Hypothalamus (tissue), 51 donors: ENCODE results near the gene ASTN1.

Source experiments
- DNase-seq, 51 donors: peaks; one replicate each; lab custom pipeline; 2025; lab: John Stamatoyannopoulos, UW

Gene ASTN1

DNA sequence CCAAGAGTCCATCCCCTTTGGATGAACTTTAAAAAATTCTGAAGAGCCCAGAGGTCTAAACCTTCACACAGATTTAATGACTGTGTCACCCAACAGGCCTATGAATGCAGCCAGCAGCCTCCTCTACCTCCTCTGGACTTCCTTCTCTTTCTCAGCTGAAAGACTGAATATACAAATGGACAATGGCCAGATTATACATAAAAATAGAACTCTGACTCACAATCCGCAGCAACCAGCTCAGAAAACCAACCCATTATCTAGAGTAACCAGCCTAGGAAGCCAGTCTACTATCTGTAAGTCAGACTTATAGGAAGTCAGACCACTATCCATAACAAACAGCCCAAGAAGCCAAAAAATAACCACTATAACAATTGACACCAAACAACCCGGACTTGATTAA, 224.5 kb downstream of the ASTN1 start:
- DNase-seq = no peak

DNA sequence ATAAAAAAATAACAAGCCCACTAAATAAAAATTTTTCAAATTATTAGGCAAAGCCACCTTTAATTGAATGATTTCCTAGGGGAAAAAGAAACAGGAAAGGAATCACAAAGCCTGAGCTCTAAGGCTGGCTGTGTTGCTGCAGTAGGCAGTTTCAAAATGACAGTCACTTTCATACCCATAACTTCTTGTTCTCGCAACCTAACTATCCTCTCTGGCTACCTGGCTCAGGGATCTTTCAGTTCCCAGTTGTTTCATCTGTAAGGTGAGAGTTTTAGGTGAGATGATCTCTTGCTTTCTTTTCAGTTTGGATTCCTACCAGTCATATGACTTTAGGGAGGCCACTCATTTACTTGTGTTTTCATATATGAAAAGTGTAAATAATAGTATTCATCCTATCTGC, 226.1 kb downstream of the ASTN1 start:
- DNase-seq = no peak

DNA sequence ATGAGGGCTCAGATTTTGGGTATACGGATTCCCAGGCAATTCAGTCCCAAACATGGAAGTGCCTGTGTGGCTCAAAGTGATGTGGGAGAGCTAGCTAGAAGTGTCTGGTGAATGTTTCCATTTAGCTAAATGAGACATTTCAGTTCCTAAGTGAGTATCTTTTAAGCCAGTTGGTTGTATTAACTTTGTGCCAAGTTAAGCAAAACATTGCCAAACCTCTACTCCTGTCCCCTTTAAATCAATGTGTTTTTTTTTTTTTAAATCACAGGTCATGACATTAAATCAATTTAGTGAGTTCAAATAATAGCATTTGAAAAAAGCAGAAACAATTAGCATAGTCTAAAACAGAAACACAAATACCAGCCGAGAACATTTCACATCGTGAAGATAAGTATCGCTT, 230.1 kb downstream of the ASTN1 start:
- no peak for DNase-seq

DNA sequence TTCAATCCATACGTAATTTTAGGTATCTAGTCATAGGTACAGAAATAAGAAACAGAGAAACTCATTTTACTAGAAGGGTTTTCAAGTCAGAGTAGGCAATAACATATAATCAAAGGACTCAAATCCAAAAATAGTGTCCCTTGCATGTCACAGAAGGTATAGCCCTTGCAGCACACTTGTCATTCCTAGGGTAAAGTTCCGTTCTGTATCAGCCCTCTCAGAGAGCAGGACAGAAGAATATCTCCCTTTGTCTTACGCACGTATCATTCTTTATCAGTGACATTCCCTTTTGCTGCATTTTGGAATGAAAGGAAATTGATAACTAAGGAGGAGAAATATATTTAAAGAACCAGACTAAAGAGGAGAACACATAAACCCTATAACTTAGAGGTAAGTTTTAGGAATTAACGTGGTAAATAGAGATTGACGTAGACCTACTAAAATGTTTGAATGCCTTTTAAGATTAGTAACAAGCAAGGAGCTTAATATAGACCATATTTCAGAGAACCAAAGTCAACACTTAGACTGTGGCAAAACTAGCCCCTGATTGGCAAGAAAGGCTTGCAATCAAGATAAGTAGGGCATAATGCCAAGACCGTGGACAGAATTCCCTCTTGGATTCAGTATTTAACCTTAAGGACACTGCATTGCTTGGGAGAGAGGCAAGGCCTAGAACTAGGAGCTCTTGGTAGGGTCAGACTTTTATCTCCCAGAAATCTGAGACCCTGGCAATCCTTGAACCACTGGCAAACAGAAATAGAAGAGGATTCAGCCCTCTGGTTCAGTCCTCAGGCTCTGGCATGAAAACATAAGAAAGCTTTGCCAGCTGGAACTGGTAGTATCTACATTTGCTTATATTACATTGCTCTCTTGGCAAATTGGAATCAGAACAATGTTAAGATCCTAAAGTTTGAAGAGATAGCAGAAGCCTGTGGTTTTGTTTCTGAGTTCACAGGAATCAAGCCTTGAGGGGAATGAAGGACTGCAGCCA, 232.1 kb downstream of the ASTN1 start:
- DNase-seq = no peak

DNA sequence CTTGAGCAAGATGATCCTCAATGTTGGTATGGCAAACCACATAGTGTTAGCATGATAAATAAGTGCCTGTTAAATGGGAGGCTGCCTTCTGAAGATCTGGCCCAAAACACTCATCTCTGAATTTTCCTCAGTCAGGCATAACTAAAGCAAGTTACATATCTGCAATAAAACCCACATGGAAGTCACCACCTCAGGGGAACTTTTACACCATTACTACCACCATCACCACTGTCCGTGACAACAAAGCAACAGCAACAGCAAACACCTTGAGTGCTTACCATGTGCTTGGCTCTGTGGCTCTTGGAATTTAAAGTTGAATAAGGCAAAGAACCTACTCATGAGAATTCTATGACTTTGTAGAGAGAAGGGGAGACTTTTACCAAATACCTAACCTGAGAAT, 233.0 kb downstream of the ASTN1 start:
- no peak for DNase-seq

DNA sequence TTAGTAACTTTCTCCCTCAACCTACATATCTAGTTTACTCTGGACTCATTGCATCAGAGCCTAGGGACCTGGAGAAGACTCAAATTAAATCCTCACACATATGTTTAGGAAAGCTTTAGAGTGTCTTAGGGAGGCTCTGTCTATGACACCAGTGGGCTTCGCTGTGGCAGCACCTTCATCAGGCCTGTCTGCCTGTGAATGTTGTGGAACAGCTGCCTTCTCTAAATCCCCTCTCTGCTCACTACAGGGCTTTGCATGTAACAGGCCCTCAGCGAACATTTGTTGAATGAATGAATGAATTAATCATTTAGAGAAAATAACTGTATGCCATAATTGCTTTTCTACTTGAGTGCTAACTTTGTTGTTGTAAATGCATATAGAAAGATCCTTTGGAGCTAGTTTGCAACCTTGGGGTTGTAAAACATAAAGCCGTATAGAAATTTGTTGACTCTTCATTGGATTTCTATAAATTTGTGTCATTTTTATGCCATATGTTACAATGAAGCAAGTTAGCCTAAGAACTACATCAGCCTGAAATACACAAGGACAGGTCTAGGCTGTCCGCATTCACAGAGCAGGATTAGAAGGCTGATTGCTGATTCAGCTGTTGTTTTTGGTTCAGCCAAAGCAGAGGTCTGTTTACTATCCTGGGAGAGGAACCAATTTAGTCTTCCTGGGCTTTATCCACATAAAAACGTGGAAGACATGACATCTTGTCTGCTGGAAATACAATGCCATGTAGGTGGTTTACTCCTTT, 238.0 kb downstream of the ASTN1 start:
- DNase-seq = no peak

DNA sequence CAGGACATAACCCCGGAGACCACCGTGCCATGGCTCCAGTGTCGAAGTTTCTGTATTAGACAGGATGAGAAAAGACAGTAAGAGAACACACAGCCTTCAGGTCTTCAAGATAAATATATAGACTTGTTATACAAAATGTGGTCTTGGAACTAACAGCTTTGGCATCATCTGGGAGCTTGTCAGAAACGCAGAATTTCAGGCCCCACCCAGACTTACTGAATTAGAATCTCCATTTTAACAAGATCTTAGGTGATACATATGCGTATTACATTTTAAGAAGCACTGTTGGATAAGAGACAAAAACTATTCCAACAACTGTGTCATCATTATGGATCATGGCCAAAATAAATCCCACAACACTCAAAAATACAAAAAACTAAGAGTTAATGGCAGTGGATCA, 239.3 kb downstream of the ASTN1 start:
- no peak for DNase-seq

DNA sequence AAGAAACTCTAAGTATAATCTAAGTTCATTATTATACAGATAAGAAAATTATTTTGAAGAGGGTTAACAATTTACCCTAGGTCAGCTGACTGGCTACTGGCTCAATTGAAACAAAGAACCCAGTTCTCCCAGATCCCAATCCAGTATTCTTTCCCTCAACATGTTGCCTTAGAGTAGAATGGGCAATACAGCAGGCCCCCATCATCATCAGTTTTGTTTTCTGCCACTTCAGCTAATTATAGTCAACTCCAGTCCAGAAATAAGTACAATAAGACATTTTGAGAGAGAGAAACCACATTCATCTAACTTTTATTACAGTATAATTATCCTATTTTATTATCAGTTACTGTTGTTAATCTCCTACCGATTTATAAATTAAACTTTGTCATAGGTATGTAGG, 241.2 kb downstream of the ASTN1 start:
- DNase-seq = no peak

DNA sequence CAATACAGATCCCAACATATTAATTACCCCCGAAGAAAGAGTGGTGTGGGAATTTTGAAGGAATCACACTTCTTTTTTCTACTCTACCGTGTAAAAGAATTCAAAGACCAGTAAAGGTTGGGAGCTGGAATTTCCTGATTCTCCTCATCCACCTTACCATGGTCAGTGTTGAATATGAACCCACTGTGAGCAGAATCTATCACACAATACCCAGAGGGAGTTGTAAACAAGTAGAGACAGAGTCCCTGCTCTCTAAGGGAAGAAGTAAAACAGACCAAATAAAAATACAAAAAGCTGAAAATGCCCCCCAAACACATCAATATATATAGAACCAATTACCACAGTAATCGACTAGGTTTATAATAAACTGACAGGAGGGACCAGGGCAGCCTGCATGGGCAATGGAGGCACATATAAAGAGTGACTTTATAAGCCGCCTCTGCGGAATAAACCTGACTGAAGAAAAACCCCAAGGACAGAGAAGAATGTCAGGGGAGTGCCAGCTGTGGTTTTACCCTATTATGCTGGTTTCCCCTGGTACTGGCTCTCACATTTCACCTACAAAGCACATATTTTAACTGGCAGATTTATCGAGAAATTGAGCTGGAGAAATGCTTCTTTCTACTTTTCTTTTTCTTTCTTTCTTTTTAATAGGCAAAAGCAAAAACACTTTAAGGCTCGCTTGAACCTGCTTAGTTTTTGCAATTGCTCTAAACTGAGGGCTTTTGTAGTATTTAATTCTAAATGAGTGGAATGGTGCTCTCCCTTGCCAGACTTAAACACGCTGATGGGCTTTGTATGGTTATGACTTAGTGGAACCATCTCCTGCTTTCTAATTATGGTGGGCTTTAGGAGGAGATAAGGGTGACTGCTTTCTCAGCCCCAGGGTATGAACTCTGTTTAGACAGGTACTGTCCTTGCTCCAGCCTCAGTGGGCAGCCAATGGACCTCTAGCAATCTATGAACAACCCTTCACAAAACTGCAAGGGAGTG, 244.8 kb downstream of the ASTN1 start:
- DNase-seq = no peak

DNA sequence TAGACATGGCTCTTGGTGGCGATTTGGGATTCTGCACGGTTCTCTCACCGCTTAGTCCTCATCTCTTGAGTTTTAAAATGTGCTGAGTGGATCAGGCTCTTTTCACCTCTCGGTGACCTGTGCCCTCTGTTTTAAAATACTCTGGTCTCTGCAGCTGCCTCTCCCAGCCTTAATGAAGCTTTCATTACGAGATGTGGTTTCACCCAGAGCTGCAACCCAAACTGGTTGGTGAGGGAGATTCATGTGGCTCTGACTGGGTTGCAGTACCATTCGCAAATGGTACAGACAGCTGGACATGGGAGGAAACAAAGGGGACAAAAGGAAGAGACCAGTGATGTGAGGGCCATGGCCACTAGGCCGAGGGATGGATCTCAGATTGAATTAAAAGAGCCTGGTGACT, 258.9 kb downstream of the ASTN1 start:
- DNase-seq = no peak

DNA sequence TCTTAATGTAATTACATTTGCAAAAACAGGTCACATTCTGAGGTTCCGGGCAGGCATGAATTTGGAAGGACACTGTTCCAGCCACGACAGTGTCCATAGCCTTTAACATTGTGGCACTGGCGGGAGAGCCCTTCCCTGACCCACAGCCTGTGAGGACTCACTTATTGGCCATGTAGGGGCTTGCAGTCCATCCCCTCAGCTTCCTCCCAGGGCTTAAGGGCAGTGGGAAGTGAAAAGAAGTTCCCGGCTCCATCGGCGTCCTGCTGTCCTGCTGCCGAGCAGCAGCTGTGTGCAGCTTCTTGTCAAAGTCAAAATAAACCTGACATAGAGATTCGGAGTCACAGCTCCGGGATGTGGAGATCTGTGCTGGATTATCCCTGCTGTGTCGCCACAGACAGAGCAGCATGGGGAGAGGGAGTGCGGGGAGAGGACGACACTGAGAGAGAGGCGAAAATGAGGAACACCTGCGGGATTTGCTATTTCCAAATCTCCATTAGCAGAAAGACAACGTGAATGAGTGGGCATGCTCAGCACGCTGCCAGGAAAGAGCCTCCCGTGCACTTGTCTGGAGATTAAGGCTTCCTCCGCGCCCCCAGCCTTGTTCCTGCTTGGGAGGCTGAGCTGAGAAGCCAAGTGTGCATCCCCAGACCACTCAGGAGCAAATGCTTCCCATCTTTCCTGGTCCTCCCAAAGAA, 260.3 kb downstream of the ASTN1 start:
- DNase-seq = peak in 3 of 51 donors; percentile 7 to 46 (median 34)

DNA sequence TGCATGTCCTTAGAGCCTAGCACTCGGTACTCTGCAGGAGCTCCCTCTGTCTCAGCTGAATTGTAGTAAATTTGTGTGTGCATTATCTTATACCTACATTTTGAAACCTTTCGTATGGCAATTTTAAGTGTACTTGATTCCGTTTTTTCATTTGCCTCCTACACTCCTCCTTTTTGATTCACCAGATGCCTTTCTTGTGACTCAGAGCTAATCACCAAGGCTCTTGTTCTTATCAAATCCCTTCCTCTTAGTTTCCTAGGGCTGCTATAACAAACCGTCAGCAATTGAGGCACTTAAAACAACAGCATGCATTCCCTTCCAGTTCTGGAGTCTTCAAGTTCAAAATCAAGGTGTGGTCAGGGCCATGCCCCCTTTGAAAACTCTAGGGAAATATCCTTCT, 261.0 kb downstream of the ASTN1 start:
- DNase-seq = peak in 1 of 51 donors; percentile 29

DNA sequence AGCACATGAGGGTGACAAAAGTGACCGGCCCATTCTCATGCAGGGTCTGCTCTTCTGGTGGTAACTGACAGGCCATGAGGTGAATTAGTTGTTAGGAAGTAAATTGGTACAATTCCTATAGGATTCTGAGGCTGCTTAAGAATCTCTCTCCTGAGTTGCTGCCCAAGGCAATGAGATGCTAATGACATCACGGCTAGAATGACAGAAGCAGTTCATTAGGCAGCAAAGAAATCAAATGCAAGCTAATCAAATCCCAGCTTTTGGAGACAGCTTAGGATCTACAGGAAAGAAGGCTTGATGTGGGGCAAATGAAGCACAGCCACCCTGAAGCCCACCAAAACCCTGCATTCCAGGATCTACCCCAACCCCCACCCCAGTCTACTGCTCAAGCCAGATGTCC, 265.2 kb downstream of the ASTN1 start:
- no peak for DNase-seq

DNA sequence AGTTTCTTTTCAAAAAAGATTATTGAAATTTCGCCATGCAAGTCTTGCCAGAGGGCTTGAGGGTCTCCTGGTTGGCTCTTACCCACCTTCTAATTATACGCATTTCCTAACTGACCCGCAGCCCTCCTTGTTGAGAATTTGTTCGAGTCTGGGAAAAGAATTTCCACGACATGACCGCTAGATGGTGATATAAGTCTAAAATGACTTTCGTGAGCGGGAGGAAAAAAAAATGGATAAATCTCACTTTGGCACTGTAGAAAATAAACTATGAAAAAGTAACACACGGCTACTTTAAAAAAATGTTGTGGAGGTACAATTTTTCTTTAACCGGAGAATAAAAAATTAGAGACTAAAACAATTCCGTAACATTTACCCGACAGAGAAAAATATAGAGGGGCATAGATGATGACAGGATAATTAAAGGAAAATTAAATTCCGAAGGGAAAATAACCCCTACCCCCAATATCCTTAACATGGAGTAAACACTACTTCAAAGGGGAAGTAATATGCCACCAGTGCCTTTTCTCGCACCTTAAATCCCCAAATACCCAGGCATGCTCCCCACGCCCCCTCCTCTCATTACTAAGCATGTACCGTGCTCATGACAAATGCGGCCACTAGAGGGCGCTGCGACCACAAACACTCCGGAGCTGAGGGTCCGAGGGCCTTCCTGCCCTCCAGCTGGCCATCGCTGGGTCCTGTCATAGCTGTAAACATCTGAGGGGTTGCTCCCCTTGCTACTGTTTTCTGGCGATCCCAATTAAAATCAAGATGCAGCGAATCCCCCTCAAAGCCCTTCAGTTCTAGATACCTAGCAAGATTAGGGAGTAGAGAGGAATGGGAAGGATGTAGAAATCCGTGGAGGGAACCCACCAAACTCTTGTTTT, 266.9 kb downstream of the ASTN1 start:
- DNase-seq = peak in 47 of 51 donors; percentile 2 to 83 (median 44)

DNA sequence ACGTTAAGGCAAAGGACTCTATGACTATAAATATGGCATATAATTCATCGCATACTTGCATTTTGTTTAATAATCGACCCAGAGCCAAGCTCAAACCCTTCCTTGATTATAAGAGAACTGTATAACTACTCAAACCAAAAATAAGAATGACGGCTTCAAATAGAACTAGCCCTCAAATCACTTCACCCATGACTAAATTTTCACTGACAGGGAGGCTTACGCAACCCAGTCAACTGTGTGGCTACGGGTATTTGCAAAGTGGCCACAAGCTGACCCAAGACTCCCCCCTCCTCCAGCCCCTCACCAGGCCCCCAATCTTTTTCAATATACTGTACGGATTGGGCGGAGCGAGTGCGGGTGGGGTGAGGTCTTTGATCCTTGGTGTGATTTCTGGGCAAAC, 268.3 kb downstream of the ASTN1 start:
- DNase-seq = no peak

DNA sequence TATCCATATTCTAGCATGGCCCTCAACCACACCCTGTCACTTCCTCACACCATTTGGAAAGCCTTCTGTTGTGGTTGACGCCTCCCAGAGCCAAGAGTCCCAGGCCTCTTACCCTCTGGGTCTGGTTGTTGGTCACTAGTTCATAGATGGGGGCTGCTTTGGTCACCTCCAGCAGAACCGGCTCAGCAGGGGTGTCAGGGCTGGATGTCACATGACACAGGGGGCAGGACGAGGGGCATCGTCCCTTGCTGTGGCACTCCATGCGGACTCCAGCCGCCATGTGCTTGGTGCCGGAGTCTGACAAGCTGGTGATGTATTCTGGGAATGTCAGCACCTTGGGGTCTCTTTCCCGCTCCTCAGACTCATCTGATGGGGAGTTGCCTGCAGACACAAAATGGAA, 270.1 kb downstream of the ASTN1 start:
- no peak for DNase-seq

DNA sequence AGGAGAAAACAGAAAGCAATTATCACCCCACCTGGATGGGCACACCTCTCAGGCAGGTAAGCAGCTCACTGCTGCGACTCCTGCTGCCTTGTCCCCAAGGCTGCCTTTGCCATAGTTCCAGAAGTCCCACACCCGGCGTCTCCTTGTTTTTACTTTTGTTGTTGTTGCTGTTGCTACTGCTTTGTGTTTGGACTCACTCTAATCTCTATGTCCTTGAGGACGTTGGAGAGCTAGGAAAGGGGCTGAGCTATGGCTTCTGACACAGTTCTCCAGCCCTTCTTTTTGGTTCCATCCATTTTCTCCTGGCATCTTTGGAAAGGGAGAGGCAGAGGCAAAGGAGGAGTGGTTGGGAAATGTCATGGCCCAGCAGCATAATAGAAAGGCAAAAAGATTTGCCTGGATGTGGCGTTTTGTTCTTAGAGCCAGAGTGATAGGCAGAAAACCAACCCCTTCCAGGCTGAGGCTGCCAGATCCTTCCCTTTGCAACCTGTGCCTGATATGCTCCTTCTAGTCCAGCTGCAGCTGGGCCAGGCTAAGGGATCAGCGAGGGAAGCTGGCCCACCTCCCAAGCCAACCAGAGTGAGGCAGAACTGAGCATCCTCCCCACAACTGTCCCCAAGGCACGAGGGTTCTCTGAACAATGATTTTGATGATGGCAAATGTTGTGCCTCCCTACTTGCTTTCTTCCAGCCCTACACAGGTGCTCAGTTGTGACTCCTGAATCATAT, 270.7 kb downstream of the ASTN1 start:
- no peak for DNase-seq

DNA sequence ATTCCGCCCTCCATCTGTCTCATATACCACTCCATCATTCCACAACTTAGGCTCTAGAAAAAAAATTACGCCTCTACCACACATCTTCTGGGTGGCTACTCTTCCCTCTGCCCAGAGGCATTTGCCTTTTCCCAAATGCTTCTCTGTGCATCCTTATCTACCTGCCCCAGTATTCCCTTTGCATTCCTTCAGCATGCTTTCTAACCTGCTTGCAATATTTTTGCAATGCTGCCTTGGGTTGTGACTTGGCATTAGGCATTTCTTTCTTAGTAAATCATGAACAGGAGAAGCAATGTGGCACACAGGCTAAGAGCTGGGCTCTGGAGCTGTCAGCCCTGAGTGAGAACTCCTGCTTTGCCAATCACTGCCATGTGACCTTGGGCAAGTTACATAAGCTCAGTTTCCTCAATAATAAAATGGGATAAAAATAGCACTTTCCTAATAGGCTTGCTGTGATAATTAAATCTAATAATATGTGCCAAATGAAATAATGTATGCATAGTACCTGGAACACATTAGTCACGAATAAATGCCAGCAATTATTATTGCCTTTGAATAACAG, 276.0 kb downstream of the ASTN1 start:
- peak in 2 of 51 donors; percentile 17 to 63 for DNase-seq
